ENCODE measurements around the gene ZC2HC1B. TPM values are rescaled to one million over a fixed set of nuclear protein-coding genes. Genes with fewer than 3 reads are reported as not detected.

Gene ZC2HC1B
- total and polyA plus RNA-seq, 4 donors: not detected

DNA sequence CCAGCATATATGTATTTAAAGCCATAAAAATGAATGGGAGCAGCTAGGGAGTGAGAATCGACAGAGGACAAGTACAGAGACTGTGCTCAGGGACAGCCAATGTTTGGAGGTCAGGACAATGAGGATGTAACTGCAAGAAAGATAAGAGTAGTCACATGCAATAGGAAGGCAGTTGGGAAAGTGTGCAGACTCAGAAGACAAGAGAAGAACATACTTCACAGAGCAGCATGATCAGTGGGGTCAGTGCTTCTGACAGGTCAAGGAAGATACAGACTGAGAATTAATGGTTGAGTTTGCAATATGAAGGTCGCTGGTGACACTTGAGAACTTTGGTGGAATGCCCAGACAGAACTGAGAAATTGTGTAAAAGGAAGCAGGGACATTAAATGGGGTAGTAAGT, 118.7 kb downstream of the ZC2HC1B start:
- H3K27ac ChIP-seq (ENCODE audit: low read depth in 1 of 2, low read length in 2 of 2): no peak overlapping the region
- no peak overlapping the region for H3K4me3 ChIP-seq (ENCODE audit: low read depth in 1 of 3, low read length in 3 of 3)
- no peaks in the 10 kb centered on the region for H3K36me3 ChIP-seq (ENCODE audit: control insufficient read depth in 4 of 4, insufficient read depth in 3 of 4, low read depth in 1 of 4, low read length in 3 of 4)
- no peaks in the 10 kb centered on the region for H3K4me1 ChIP-seq (ENCODE audit: control insufficient read depth in 4 of 4, insufficient read depth in 4 of 4, low read length in 3 of 4)
- H3K27me3 ChIP-seq (ENCODE audit: control insufficient read depth in 4 of 4, insufficient read depth in 4 of 4, low read length in 3 of 4): no peaks in the 10 kb centered on the region
- WGBS: 66% methylated on average over 2 of the region's 2 CpGs
- H3K9ac ChIP-seq (ENCODE audit: low read depth in 1 of 2, low read length in 2 of 2): no peak overlapping the region
- no peak for DNase-seq (ENCODE audit: low spot score)
- TF ChIP-seq REST (IDR thresholded peaks at IDR 0.05) (no peak), EGR1 (IDR thresholded peaks at IDR 0.05; ENCODE audit: low read depth in 2 of 2) (no peak), FOXA1 (IDR thresholded peaks at IDR 0.05) (no peak), HNF4G (IDR thresholded peaks at IDR 0.05) (no peak), CTCF (IDR thresholded peaks at IDR 0.05; ENCODE audit: low read depth, low read length, missing input control) (no peak)
- H3K9me3 ChIP-seq (ENCODE audit: control insufficient read depth in 4 of 4, low read length in 3 of 4): no peaks in the 10 kb centered on the region

DNA sequence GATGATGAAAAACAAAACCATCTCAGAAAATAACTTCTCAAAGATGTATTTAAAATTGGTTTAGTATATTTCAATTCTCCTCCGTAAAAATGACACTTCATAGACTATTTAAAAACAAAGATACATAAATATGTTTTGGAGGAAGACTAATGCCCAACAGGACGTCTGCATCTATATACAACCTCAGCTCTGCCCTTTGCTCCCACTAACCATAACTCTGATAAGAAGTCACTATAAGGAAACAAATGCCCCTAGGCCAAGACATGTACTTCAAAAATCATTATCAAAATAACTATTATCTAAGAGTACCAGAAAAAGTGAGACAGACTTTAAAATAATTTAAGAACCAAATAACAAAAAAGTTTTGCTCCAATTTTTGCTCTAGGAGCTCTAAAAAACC, 120.4 kb downstream of the ZC2HC1B start:
- no peak overlapping the region for H3K9ac ChIP-seq (ENCODE audit: low read depth in 1 of 2, low read length in 2 of 2)
- TF ChIP-seq, protein P1, sequence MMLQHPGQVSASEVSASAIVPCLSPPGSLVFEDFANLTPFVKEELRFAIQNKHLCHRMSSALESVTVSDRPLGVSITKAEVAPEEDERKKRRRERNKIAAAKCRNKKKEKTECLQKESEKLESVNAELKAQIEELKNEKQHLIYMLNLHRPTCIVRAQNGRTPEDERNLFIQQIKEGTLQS (IDR thresholded peaks at IDR 0.05): no peak
- no peak for TF ChIP-seq REST (IDR thresholded peaks at IDR 0.05)
- TF ChIP-seq EGR1 (IDR thresholded peaks at IDR 0.05; ENCODE audit: low read depth in 2 of 2): no peak
- TF ChIP-seq CTCF (IDR thresholded peaks at IDR 0.05; ENCODE audit: low read depth, low read length, missing input control): no peak
- no peak for TF ChIP-seq MAX (IDR thresholded peaks at IDR 0.05)
- no peak for TF ChIP-seq JUND (IDR thresholded peaks at IDR 0.05)
- TF ChIP-seq RXRA (IDR thresholded peaks at IDR 0.05): no peak
- TF ChIP-seq RAD21 (IDR thresholded peaks at IDR 0.05): no peak
- no peaks in the 10 kb centered on the region for H3K9me3 ChIP-seq (ENCODE audit: control insufficient read depth in 4 of 4, low read length in 3 of 4)
- H3K4me1 ChIP-seq (ENCODE audit: control insufficient read depth in 4 of 4, insufficient read depth in 4 of 4, low read length in 3 of 4): no peaks in the 10 kb centered on the region
- no peak for DNase-seq (ENCODE audit: low spot score)
- 63% methylated on average over 2 of the region's 2 CpGs for WGBS
- no peaks in the 10 kb centered on the region for H3K27me3 ChIP-seq (ENCODE audit: control insufficient read depth in 4 of 4, insufficient read depth in 4 of 4, low read length in 3 of 4)
- H3K27ac ChIP-seq (ENCODE audit: low read depth in 1 of 2, low read length in 2 of 2): no peak overlapping the region
- H3K4me3 ChIP-seq (ENCODE audit: low read depth in 1 of 3, low read length in 3 of 3): no peak overlapping the region
- H3K36me3 ChIP-seq (ENCODE audit: control insufficient read depth in 4 of 4, insufficient read depth in 3 of 4, low read depth in 1 of 4, low read length in 3 of 4): no peaks in the 10 kb centered on the region

Data from liver (tissue), 9 donors.